ENCODE data around the gene ARSG. TPM values are rescaled to one million over a fixed set of nuclear protein-coding genes. Genes with fewer than 3 reads are reported as not detected.

ARSG gene
- total RNA-seq, 2 donors from 2014 or later, result 4.4 to 14.1 TPM

DNA sequence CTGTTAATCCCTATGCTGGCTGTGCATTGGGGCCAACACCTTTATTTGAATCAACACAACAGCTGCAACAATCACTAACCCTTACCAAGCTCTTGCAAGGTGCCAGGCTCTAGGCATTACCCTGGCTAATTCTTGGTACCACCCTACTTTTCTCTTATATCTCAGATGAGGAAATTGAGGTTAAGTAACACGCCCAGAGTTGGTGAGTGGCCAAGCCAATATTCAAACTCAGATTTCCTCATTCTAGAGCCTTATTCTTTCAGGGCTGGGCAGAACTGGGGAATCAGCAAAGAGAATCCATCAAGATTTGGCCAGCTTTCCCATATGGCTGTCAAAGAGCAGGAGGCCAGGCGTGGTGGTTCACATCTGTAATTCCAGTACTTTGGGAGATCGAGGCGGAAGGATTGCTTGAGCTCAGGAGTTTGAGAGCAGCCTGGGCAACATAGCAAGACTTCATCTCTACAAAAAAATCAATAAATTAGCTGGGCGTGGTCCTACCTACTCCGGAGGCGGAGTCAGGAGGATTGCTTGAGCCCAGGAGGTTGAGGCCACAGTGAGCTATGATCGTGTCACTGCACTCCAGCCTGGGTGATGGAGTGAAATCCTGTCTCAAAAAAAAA, 23.7 kb downstream of the ARSG start:
- H3K4me1 Mint-ChIP-seq, result peaks cover 27% of the 10 kb centered on the region
- peaks cover 17% of the 10 kb centered on the region for H3K27me3 Mint-ChIP-seq (ENCODE audit: insufficient read depth)
- Histone ChIP-seq H3K27ac (ENCODE audit: low read depth, low read length) (no peak overlapping the region), H3K4me1 (ENCODE audit: control insufficient read depth, insufficient read depth, low read length) (peaks cover 10% of the 10 kb centered on the region), H3K27me3 (ENCODE audit: control insufficient read depth, insufficient read depth, low read length, poor library complexity, severe bottlenecking) (peaks cover 4% of the 10 kb centered on the region), H3K4me3 (ENCODE audit: low read length) (no peak overlapping the region), H3K36me3 (ENCODE audit: control insufficient read depth, insufficient read depth, low read length) (no peaks in the 10 kb centered on the region), H3K9ac (ENCODE audit: extremely low read depth, low read length, poor library complexity, severe bottlenecking) (no peak overlapping the region), H3K9me3 (ENCODE audit: control insufficient read depth, low read length) (peaks cover 2% of the 10 kb centered on the region)
- no peak for DNase-seq
- no peak overlapping the region for H3K4me3 Mint-ChIP-seq
- no peak overlapping the region for H3K27ac Mint-ChIP-seq
- no peak for TF ChIP-seq CTCF (conservative IDR thresholded peaks at IDR 0.05)
- WGBS, 2 experiments (ENCODE audit: insufficient coverage in 1 of 2, insufficient read length in 1 of 2), result 90% methylated on average over 5 to 8 of the region's 8 CpGs
- H3K36me3 Mint-ChIP-seq (ENCODE audit: low read depth), result no peaks in the 10 kb centered on the region
- H3K9me3 Mint-ChIP-seq, result peaks cover 3% of the 10 kb centered on the region

- peaks cover 11% of the 10 kb centered on the region for H3K9me3 ChIP-seq (ENCODE audit: control insufficient read depth, low read length)
- Mint-ChIP-seq H3K4me3 (no peak overlapping the region), H3K27ac (no peak overlapping the region), H3K27me3 (ENCODE audit: insufficient read depth) (peaks cover 24% of the 10 kb centered on the region), H3K9me3 (peaks cover 12% of the 10 kb centered on the region), H3K36me3 (ENCODE audit: low read depth) (no peaks in the 10 kb centered on the region), H3K4me1 (peaks cover 27% of the 10 kb centered on the region)
- H3K4me1 ChIP-seq (ENCODE audit: control insufficient read depth, insufficient read depth, low read length), result peaks cover 10% of the 10 kb centered on the region
- DNase-seq, result no peak
- H3K27me3 ChIP-seq (ENCODE audit: control insufficient read depth, insufficient read depth, low read length, poor library complexity, severe bottlenecking), result peaks cover 4% of the 10 kb centered on the region
- no peak overlapping the region for H3K9ac ChIP-seq (ENCODE audit: extremely low read depth, low read length, poor library complexity, severe bottlenecking)
- H3K27ac ChIP-seq (ENCODE audit: low read depth, low read length), result no peak overlapping the region
- no peaks in the 10 kb centered on the region for H3K36me3 ChIP-seq (ENCODE audit: control insufficient read depth, insufficient read depth, low read length)
- H3K4me3 ChIP-seq (ENCODE audit: low read length), result no peak overlapping the region
- 90 to 93% methylated on average over 4 of the region's 4 CpGs for WGBS, 2 experiments (ENCODE audit: insufficient coverage in 1 of 2, insufficient read length in 1 of 2)
- TF ChIP-seq CTCF (conservative IDR thresholded peaks at IDR 0.05), result no peak
Observed at GRCh38 chr17:68315930-68316329, 24.6 kb downstream of the ARSG start.

DNA sequence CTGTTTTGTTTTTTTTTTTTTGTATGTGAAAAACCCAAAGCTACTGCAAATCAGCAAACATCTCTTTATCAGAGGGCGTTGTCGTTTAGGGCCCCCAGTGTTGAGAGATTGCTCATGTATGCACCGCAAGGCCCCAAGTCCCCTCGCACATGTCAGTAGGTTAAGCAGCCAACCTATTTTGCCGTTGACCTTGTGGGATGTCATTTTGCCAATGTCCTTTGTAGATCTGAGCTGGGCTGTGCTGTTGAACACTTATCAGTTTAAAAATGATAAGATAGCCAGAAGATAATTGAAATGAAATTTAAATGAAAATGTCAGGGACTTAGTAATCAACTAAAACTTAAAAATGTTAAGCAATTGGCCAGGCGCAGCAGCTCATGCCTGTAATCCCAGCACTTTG, 26.2 kb downstream of the ARSG start:
- H3K27me3 ChIP-seq (ENCODE audit: control insufficient read depth, insufficient read depth, low read length, poor library complexity, severe bottlenecking), result peaks cover 4% of the 10 kb centered on the region
- H3K4me1 ChIP-seq (ENCODE audit: control insufficient read depth, insufficient read depth, low read length), result peaks cover 10% of the 10 kb centered on the region
- WGBS, 2 experiments (ENCODE audit: insufficient coverage in 1 of 2, insufficient read length in 1 of 2), result 89 to 100% methylated on average over 1 to 6 of the region's 6 CpGs
- Mint-ChIP-seq H3K4me1 (peaks cover 35% of the 10 kb centered on the region), H3K27ac (no peak overlapping the region), H3K36me3 (ENCODE audit: low read depth) (no peaks in the 10 kb centered on the region), H3K4me3 (no peak overlapping the region), H3K9me3 (peaks cover 13% of the 10 kb centered on the region), H3K27me3 (ENCODE audit: insufficient read depth) (peaks cover 24% of the 10 kb centered on the region)
- peaks cover 12% of the 10 kb centered on the region for H3K9me3 ChIP-seq (ENCODE audit: control insufficient read depth, low read length)
- H3K36me3 ChIP-seq (ENCODE audit: control insufficient read depth, insufficient read depth, low read length), result no peaks in the 10 kb centered on the region
- no peak for DNase-seq
- no peak for TF ChIP-seq CTCF (conservative IDR thresholded peaks at IDR 0.05)
- no peak overlapping the region for H3K9ac ChIP-seq (ENCODE audit: extremely low read depth, low read length, poor library complexity, severe bottlenecking)
- H3K4me3 ChIP-seq (ENCODE audit: low read length), result no peak overlapping the region
- H3K27ac ChIP-seq (ENCODE audit: low read depth, low read length), result no peak overlapping the region

Measured in endodermal cell (in vitro differentiated cells).